GM23338 (cell line): Measurements from ENCODE around the gene POMGNT1. TPM values are rescaled to one million over a fixed set of nuclear protein-coding genes. Genes with fewer than 3 reads are reported as not detected.

Source experiments
- ATAC-seq: fragments of 200-7000 bp; cut with Tn5 transposase; 3 replicates; pipeline ENCODE4 v1.9.1; 2020
- DNase-seq: peaks from one replicate; pipeline ENCODE4 v3.0.0-alpha.2; 2015; ENCODE audit warnings: low spot score
- H2AFZ ChIP-seq: fragments of 200-600 bp; sonication (generic); 2 replicates; pipeline ENCODE4 v1.8.0; 2016; ENCODE audit warnings: antibody characterized with exemption, mild to moderate bottlenecking, moderate library complexity
- H3F3A ChIP-seq: fragments of 200-600 bp; sonication (generic); replicated peaks from 2 replicates; pipeline ENCODE4 v1.8.0; 2017; ENCODE audit warnings: antibody characterized with exemption, mixed run types, low read depth
- H3K27ac ChIP-seq: fragments of 200-600 bp; sonication (generic); 2 replicates; pipeline ENCODE4 v1.6.1; 2016; ENCODE audit warnings: low read depth
- H3K27me3 ChIP-seq: fragments of 200-600 bp; sonication (generic); 2 replicates; pipeline ENCODE4 v1.8.0; 2016; ENCODE audit warnings: mild to moderate bottlenecking, mixed run types, moderate library complexity; ENCODE audit not compliant: insufficient read depth
- H3K36me3 ChIP-seq: fragments of 200-600 bp; sonication (generic); 2 replicates; pipeline ENCODE4 v1.8.0; 2016; ENCODE audit warnings: mild to moderate bottlenecking; ENCODE audit not compliant: insufficient read depth
- H3K4me1 ChIP-seq: fragments of 200-600 bp; sonication (generic); 2 replicates; pipeline ENCODE4 v1.8.0; 2016; ENCODE audit warnings: mild to moderate bottlenecking, moderate library complexity; ENCODE audit not compliant: insufficient read depth
- H3K4me2 ChIP-seq: fragments of 200-600 bp; sonication (generic); 2 replicates; pipeline ENCODE4 v1.7.1; 2017; ENCODE audit warnings: mixed run types
- H3K4me3 ChIP-seq: fragments of 200-600 bp; sonication (generic); 2 replicates; pipeline ENCODE4 v1.6.1; 2016; ENCODE audit warnings: mixed run types
- H3K79me2 ChIP-seq: fragments of 200-600 bp; sonication (generic); replicated peaks from 2 replicates; pipeline ENCODE4 v1.8.0; 2017; ENCODE audit warnings: mild to moderate bottlenecking; ENCODE audit not compliant: insufficient read depth
- H3K9me2 ChIP-seq: fragments of 200-600 bp; sonication (generic); 2 replicates; pipeline ENCODE4 v1.8.0; 2017; ENCODE audit not compliant: insufficient read depth
- H4K20me1 ChIP-seq: fragments of 200-600 bp; sonication (generic); replicated peaks from 2 replicates; pipeline ENCODE4 v1.8.0; 2017; ENCODE audit warnings: mild to moderate bottlenecking; ENCODE audit not compliant: insufficient read depth
- H3K27ac Mint-ChIP-seq: 2 replicates; pipeline ENCODE4 v1.8.0; 2020; ENCODE audit warnings: inconsistent platforms, mild to moderate bottlenecking, moderate library complexity, mixed read lengths
- H3K27me3 Mint-ChIP-seq: 3 replicates; pipeline ENCODE4 v1.8.0; 2022; ENCODE audit warnings: low read depth, mild to moderate bottlenecking, moderate library complexity, mixed read lengths, inconsistent platforms; ENCODE audit not compliant: insufficient read depth, poor library complexity
- H3K36me3 Mint-ChIP-seq: 3 replicates; pipeline ENCODE4 v1.8.0; 2021; ENCODE audit warnings: low read depth, mild to moderate bottlenecking, inconsistent platforms, moderate library complexity, mixed read lengths
- H3K4me1 Mint-ChIP-seq: 3 replicates; pipeline ENCODE4 v1.8.0; 2020; ENCODE audit warnings: mild to moderate bottlenecking, inconsistent platforms, mixed read lengths
- H3K4me3 Mint-ChIP-seq: 3 replicates; pipeline ENCODE4 v1.8.0; 2021; ENCODE audit warnings: moderate library complexity, mild to moderate bottlenecking, inconsistent platforms, mixed read lengths
- H3K9me3 Mint-ChIP-seq: 3 replicates; pipeline ENCODE4 v1.8.0; 2020; ENCODE audit warnings: moderate library complexity, mild to moderate bottlenecking, inconsistent platforms, mixed read lengths
- CREB1 ChIP-seq: fragments of 250-450 bp; sonication (Bioruptor Pico); IDR thresholded peaks from 2 replicates; pipeline ENCODE4 v1.5.0; 2020; ENCODE audit warnings: low read depth, mild to moderate bottlenecking, moderate library complexity
- EZH2phosphoT487 ChIP-seq: fragments of 200-600 bp; sonication (generic); IDR thresholded peaks from one replicate; pipeline ENCODE4 v1.8.1; 2018; ENCODE audit warnings: antibody characterized with exemption; ENCODE audit not compliant: unreplicated experiment
- JUNB ChIP-seq: IDR thresholded peaks from one replicate; pipeline ENCODE4 v1.6.1; 2016; ENCODE audit warnings: antibody characterized with exemption; ENCODE audit not compliant: unreplicated experiment
- POLR2AphosphoS5 ChIP-seq: IDR thresholded peaks from 2 replicates; pipeline ENCODE4 v1.6.1; 2016; ENCODE audit warnings: antibody characterized with exemption, low read depth
- STAT1 ChIP-seq: IDR thresholded peaks from one replicate; pipeline ENCODE4 v1.6.1; 2016; ENCODE audit warnings: antibody characterized with exemption; ENCODE audit not compliant: unreplicated experiment
- ZNF331 ChIP-seq: fragments of 250-450 bp; sonication (Bioruptor Pico); IDR thresholded peaks from 2 replicates; pipeline ENCODE4 v1.5.0; 2020; ENCODE audit warnings: low read depth, mild to moderate bottlenecking, moderate library complexity
- polyA plus RNA-seq: library from polyadenylated mRNA; unstranded; fragments of >200 nt; fragmentation: Nextera tagmentation; extraction: Ambion mirVana; gene quantifications from 2 replicates; pipeline ENCODE4 v1.2.1, GENCODE V29; 2016
- total RNA-seq: library from RNA; depleted of rRNA; stranded (reverse); fragments of >200 nt; shearing (Covaris generic); gene quantifications from 2 replicates; pipeline ENCODE4 v1.2.3, GENCODE V29; 2014
- TF ChIP-seq, protein P1 (sequence below): IDR thresholded peaks from 2 replicates; pipeline ENCODE4 v1.6.1; 2016; ENCODE audit warnings: antibody characterized with exemption
- TF ChIP-seq, protein P2 (sequence below), 2 experiments: fragments of 200-600 bp in 1 of 2; sonication (generic) in 1 of 2; conservative IDR thresholded peaks; 2 replicates each; pipeline versions ENCODE4 v1.5.1 to v1.6.1; 2016 to 2017; ENCODE audit warnings: antibody characterized with exemption in 2 of 2, low read depth in 2 of 2, mild to moderate bottlenecking in 2 of 2, moderate library complexity in 1 of 2
- TF ChIP-seq, protein P3 (sequence below): fragments of 250-450 bp; sonication (Bioruptor Pico); IDR thresholded peaks from 2 replicates; pipeline ENCODE4 v1.5.0; 2020; ENCODE audit warnings: mild to moderate bottlenecking, moderate library complexity
- TF ChIP-seq, protein P4 (sequence below): IDR thresholded peaks from one replicate; pipeline ENCODE4 v1.6.1; 2018; ENCODE audit warnings: antibody characterized with exemption; ENCODE audit not compliant: unreplicated experiment

The POMGNT1 gene
- total and polyA plus RNA-seq, 2 experiments from 2014 or later: 24.3 to 32.1 TPM

DNA sequence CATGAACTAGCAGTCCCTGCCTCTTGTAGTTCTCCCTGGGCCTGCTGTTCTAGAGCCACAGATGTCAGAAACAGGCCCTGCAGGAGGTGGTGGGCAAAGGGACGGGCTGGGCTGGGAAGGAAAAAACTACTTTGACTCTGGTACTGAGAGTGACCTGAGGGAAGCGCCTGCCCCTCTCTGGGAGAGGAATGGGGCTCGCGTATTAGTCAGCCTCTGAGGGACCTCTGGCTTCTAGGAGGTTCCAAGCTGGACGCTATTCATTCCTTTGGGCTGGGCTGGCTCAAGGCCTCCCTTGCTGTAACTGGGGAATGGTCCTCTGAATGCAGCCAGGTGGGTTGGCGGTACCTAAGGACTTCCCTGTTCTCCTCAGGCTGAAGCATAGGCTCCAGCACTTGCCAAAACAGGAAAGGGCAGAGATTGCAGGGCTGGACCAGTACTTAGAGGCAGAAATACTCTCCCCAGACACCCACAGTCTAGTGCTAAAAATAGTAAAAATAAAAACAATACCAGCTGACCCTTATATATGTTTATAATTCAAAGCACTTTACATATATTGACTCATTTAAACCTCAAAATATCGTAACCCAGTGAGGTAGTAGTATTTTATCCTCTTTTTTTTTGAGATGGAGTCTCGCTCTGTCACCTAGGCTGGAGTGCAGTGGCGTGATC is 7.1 kb downstream of the POMGNT1 start:
- Histone ChIP-seq H3K36me3 (no peaks in the 10 kb centered on the region; the same call in 1 of the 2 replicates), H3K4me2 (no peak overlapping the region), H3K27ac (no peak overlapping the region), H3K4me3 (no peak overlapping the region), H3K79me2 (no peaks in the 10 kb centered on the region), H3K4me1 (no peaks in the 10 kb centered on the region), H3K27me3 (no peaks in the 10 kb centered on the region), H4K20me1 (no peaks in the 10 kb centered on the region; the same call in 1 of the 2 replicates), H3K9me2 (no peaks in the 10 kb centered on the region), H3F3A (no peaks in the 10 kb centered on the region), H2AFZ (no peak overlapping the region)
- ATAC-seq (no peak), DNase-seq (no peak)
- Mint-ChIP-seq H3K4me3 (no peak overlapping the region), H3K27ac (no peak overlapping the region), H3K9me3 (no peaks in the 10 kb centered on the region), H3K36me3 (peaks cover 27% of the 10 kb centered on the region), H3K27me3 (peaks cover 6% of the 10 kb centered on the region), H3K4me1 (no peaks in the 10 kb centered on the region)
- no peak for TF ChIP-seq EZH2phosphoT487
- no peak for TF ChIP-seq JUNB
- TF ChIP-seq CREB1 (CRISPR knock-in tag): no peak
- no peak for TF ChIP-seq STAT1
- TF ChIP-seq, protein P1, sequence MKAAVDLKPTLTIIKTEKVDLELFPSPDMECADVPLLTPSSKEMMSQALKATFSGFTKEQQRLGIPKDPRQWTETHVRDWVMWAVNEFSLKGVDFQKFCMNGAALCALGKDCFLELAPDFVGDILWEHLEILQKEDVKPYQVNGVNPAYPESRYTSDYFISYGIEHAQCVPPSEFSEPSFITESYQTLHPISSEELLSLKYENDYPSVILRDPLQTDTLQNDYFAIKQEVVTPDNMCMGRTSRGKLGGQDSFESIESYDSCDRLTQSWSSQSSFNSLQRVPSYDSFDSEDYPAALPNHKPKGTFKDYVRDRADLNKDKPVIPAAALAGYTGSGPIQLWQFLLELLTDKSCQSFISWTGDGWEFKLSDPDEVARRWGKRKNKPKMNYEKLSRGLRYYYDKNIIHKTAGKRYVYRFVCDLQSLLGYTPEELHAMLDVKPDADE: no peak
- TF ChIP-seq, protein P2, sequence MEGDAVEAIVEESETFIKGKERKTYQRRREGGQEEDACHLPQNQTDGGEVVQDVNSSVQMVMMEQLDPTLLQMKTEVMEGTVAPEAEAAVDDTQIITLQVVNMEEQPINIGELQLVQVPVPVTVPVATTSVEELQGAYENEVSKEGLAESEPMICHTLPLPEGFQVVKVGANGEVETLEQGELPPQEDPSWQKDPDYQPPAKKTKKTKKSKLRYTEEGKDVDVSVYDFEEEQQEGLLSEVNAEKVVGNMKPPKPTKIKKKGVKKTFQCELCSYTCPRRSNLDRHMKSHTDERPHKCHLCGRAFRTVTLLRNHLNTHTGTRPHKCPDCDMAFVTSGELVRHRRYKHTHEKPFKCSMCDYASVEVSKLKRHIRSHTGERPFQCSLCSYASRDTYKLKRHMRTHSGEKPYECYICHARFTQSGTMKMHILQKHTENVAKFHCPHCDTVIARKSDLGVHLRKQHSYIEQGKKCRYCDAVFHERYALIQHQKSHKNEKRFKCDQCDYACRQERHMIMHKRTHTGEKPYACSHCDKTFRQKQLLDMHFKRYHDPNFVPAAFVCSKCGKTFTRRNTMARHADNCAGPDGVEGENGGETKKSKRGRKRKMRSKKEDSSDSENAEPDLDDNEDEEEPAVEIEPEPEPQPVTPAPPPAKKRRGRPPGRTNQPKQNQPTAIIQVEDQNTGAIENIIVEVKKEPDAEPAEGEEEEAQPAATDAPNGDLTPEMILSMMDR (conservative IDR thresholded peaks at IDR 0.05; ENCODE audit: low read depth in 2 of 2): no peak
- TF ChIP-seq, protein P3, sequence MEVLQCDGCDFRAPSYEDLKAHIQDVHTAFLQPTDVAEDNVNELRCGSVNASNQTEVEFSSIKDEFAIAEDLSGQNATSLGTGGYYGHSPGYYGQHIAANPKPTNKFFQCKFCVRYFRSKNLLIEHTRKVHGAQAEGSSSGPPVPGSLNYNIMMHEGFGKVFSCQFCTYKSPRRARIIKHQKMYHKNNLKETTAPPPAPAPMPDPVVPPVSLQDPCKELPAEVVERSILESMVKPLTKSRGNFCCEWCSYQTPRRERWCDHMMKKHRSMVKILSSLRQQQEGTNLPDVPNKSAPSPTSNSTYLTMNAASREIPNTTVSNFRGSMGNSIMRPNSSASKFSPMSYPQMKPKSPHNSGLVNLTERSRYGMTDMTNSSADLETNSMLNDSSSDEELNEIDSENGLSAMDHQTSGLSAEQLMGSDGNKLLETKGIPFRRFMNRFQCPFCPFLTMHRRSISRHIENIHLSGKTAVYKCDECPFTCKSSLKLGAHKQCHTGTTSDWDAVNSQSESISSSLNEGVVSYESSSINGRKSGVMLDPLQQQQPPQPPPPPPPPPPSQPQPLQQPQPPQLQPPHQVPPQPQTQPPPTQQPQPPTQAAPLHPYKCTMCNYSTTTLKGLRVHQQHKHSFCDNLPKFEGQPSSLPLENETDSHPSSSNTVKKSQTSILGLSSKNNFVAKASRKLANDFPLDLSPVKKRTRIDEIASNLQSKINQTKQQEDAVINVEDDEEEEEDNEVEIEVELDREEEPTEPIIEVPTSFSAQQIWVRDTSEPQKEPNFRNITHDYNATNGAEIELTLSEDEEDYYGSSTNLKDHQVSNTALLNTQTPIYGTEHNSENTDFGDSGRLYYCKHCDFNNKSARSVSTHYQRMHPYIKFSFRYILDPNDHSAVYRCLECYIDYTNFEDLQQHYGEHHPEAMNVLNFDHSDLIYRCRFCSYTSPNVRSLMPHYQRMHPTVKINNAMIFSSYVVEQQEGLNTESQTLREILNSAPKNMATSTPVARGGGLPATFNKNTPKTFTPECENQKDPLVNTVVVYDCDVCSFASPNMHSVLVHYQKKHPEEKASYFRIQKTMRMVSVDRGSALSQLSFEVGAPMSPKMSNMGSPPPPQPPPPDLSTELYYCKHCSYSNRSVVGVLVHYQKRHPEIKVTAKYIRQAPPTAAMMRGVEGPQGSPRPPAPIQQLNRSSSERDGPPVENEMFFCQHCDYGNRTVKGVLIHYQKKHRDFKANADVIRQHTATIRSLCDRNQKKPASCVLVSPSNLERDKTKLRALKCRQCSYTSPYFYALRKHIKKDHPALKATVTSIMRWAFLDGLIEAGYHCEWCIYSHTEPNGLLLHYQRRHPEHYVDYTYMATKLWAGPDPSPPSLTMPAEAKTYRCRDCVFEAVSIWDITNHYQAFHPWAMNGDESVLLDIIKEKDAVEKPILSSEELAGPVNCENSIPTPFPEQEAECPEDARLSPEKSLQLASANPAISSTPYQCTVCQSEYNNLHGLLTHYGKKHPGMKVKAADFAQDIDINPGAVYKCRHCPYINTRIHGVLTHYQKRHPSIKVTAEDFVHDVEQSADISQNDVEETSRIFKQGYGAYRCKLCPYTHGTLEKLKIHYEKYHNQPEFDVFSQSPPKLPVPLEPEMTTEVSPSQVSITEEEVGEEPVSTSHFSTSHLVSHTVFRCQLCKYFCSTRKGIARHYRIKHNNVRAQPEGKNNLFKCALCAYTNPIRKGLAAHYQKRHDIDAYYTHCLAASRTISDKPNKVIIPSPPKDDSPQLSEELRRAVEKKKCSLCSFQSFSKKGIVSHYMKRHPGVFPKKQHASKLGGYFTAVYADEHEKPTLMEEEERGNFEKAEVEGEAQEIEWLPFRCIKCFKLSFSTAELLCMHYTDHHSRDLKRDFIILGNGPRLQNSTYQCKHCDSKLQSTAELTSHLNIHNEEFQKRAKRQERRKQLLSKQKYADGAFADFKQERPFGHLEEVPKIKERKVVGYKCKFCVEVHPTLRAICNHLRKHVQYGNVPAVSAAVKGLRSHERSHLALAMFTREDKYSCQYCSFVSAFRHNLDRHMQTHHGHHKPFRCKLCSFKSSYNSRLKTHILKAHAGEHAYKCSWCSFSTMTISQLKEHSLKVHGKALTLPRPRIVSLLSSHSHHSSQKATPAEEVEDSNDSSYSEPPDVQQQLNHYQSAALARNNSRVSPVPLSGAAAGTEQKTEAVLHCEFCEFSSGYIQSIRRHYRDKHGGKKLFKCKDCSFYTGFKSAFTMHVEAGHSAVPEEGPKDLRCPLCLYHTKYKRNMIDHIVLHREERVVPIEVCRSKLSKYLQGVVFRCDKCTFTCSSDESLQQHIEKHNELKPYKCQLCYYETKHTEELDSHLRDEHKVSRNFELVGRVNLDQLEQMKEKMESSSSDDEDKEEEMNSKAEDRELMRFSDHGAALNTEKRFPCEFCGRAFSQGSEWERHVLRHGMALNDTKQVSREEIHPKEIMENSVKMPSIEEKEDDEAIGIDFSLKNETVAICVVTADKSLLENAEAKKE: no peak
- no peak for TF ChIP-seq POLR2AphosphoS5
- TF ChIP-seq ZNF331: no peak
- TF ChIP-seq, protein P4, sequence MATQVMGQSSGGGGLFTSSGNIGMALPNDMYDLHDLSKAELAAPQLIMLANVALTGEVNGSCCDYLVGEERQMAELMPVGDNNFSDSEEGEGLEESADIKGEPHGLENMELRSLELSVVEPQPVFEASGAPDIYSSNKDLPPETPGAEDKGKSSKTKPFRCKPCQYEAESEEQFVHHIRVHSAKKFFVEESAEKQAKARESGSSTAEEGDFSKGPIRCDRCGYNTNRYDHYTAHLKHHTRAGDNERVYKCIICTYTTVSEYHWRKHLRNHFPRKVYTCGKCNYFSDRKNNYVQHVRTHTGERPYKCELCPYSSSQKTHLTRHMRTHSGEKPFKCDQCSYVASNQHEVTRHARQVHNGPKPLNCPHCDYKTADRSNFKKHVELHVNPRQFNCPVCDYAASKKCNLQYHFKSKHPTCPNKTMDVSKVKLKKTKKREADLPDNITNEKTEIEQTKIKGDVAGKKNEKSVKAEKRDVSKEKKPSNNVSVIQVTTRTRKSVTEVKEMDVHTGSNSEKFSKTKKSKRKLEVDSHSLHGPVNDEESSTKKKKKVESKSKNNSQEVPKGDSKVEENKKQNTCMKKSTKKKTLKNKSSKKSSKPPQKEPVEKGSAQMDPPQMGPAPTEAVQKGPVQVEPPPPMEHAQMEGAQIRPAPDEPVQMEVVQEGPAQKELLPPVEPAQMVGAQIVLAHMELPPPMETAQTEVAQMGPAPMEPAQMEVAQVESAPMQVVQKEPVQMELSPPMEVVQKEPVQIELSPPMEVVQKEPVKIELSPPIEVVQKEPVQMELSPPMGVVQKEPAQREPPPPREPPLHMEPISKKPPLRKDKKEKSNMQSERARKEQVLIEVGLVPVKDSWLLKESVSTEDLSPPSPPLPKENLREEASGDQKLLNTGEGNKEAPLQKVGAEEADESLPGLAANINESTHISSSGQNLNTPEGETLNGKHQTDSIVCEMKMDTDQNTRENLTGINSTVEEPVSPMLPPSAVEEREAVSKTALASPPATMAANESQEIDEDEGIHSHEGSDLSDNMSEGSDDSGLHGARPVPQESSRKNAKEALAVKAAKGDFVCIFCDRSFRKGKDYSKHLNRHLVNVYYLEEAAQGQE: no peak
